Activated gamma-delta T cell treated with Interleukin-2 at 50 U/mL for 16 hours (primary cell): ENCODE results near the gene SYT14.
"Not testable (repeated sequence)": the region's sequence is repeated elsewhere in the genome, so short reads cannot be mapped to it uniquely, and the experiment has no call there.

Source experiments
- DNase-seq: peaks from one replicate; pipeline ENCODE4 v3.0.0-alpha.2; 2020

SYT14 gene

GRCh38 chr1:209937996-209938959 lies at the start of gene SYT14:
TSS of gene SYT14 (plus strand) at chr1:209938217. CDS start at chr1:209938265, 48 bp downstream.
- no peak for DNase-seq

GRCh38 chr1:209888291-209889076 lies 49.5 kb upstream of the SYT14 start:
- not testable (repeated sequence) for DNase-seq

GRCh38 chr1:209889077-209889418 lies 49.0 kb upstream of the SYT14 start:
- DNase-seq, result no peak

- no peak for DNase-seq
Measured at GRCh38 chr1:209890641-209891330, 47.2 kb upstream of the SYT14 start.

DNA sequence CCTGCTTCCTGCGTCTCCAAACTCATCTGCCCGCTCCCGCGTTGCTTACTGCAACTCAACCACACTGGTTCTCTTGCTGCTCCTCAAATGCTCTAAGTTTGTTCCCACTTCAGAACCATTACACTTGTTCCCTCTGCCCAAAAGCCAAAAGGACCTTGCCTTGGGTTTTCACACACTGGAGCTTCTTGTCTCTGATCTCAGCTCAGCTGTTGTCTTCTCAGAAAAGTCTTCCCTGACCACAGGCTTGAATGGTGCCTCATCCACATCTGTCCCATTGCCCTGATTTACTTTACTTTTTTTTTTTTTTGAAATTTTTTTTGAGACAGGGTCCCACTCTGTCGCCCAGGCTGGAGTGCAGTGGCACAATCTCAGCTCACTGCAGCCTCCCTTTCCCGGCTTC lies 44.3 kb upstream of the SYT14 start:
- no peak for DNase-seq

DNA sequence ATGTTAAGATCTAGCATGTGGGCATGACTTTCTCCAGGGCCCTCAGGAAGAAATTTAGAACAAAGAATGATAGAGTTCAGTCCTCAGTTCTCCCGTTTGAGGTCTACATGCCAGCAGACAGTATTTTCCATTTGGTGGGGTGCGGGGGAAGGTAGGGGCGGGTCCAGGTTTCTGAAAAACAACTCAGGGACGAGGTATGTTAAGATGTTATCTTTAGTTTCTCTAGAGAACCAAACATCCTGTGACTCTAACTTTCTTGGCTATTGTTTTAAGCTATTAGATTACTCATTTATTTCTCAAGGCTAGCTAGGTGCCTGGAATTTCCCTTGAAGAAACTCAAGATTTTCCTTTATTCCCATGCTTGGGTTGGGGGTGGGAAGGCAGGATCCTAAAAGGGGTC lies 42.3 kb upstream of the SYT14 start:
- DNase-seq, result no peak

GRCh38 chr1:209896346-209896745 lies 41.7 kb upstream of the SYT14 start:
- no peak for DNase-seq

DNA sequence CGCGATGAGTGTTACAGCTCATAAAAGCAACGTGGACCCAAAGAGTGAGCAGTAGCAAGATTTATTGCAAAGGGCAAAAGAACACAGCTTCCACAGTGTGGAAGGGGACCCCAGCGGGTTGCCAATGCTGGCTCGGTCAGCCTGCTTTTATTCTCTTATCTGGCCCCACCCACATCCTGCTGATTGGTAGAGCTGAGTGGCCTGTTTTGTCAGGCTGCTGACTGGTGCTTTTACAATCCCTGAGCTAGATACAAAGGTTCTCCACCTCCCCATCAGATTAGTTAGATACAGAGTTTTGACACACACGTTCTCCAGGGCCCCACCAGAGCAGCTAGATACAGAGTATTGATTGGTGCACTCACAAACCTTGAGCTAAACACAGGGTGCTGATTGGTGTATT lies 39.7 kb upstream of the SYT14 start:
- not testable (repeated sequence) for DNase-seq

DNA sequence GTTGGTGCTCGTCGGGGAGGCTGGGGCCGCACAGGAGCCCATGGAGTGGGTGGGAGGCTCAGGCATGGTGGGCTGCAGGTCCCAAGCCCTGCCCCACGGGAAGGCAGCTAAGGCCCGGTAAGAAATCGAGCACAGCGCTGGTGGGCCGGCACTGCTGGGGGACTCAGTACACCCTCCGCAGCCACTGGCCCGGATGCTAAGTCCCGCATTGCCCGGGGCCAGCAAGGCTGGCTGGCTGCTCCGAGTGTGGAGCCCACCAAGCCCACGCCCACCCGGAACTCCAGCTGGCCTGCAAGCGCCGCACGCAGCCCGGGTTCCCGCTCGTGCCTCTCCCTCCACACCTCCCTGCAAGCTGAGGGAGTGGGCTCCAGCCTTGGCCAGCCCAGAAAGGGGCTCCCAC lies 39.2 kb upstream of the SYT14 start:
- DNase-seq, result not testable (repeated sequence)

DNA sequence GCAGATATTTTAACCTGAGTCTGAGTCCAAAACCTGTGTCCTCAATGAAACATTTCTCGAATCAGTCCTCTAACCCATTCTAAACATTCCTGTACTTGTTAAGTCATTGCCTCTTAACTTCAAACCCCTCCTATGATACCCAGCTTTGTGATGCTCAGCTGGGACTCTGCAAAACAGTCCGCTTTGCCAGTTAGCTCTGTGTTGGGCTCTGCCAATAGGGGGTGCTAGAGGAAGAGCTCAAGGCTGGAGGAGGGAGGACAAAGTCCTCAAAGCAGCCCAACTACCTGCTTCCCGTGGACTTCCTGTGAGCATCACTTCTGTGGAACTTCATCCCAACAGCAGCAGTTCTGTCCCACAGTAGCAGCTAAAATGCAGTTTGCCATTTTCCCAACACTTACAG lies 38.1 kb upstream of the SYT14 start:
- DNase-seq, result no peak

DNA sequence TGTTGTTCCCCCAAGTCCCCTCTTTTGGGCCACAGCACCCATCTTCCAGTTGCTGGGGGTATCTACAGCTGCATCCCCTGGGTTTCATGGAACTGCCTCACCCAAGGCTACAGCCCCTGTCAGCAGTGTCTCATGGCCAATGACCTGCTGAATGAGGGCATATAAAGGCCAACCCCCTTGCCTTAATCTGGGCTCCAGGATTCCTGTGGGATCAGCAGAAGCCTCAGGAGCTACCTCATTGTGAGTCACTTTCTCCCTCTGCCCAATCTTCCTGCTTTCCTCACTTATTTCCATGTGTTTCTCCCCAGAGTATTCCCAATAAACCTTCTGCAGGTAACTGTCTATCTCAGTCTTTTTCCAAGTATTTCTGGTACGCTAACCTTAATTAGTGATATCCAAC lies 37.3 kb upstream of the SYT14 start:
- DNase-seq, result no peak

DNA sequence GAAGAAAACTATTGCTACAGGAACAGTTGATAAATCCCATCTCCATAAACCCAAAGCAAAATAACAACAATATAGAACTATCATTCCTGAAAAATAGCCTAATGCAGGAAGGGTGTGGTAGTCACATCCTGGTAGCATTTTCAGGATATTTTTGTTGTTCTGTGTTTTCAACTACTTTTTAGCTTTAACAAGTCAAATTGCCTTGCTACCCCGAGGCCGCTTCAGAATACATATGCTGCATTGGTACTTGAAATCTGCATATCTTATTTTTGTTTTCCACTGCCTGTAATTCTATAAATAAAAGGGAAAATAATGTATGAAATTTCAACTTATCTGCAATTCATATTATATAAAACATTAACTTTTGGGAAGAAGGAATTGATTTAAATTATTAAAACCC lies 36.8 kb upstream of the SYT14 start:
- no peak for DNase-seq

DNA sequence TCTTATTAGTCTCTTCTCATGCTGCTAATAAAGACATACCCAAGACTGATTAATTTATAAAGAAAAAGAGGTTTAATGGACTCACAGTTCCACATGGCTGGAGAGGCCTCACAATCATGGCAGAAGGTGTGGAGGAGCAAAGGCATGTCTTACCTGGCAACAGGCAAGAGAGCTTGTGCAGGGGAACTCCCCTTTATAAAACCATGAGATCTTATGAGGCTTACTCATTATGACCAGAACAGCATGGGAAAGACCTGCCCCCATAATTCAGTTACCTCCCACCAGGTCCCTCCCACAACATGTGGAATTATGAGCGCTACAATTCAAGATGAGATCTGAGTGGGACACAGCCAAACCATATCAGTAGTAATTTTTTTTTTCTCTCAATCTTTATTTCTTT lies 33.2 kb upstream of the SYT14 start:
- DNase-seq, result not testable (repeated sequence)

- no peak for DNase-seq
Measured at GRCh38 chr1:209911746-209912145, 26.3 kb upstream of the SYT14 start.

- DNase-seq, result no peak
Measured at GRCh38 chr1:209912306-209912705, 25.7 kb upstream of the SYT14 start.

GRCh38 chr1:209919637-209920036 lies 18.4 kb upstream of the SYT14 start:
- DNase-seq, result not testable (repeated sequence)

GRCh38 chr1:209920844-209921243 lies 17.2 kb upstream of the SYT14 start:
- DNase-seq, result no peak

DNA sequence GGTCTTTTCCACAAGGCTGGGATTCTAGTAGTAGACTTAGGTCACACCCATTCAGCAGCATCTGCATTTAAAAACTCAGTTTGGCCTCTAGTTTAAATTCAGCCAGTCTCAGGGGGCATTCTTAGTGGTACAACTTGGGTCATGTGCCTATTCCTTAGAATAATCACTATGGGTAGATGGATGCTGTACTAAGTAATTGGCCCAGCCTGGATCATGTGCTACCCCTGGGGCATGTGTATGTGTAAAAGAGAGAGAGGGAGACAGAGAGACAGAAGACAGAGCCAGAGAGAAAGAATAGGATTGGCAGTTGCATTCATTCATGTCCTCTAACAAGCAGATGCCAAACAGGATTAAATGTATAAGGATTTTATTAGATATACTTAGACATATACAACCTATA lies 13.6 kb upstream of the SYT14 start:
- no peak for DNase-seq

DNA sequence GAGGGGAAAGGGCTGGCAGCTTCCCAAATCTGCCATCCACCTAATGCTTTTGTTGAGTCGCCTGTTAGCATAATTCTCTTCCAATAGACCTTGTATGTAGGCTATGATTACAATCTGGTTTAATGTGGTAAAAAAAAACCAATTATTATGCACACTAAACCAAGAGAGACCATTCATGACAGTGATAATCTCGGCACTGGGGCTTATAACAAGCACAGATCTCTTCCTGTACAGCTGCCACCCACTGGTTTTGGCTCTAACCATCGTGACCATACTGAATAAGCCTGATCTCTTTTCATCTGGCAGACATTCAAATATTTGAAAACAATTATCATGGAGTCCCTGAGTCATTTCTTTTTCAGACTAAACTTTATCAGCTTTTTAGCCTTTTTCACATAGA lies 12.0 kb upstream of the SYT14 start:
- DNase-seq, result no peak

GRCh38 chr1:209927466-209927865 lies 10.6 kb upstream of the SYT14 start:
- DNase-seq, result no peak

DNA sequence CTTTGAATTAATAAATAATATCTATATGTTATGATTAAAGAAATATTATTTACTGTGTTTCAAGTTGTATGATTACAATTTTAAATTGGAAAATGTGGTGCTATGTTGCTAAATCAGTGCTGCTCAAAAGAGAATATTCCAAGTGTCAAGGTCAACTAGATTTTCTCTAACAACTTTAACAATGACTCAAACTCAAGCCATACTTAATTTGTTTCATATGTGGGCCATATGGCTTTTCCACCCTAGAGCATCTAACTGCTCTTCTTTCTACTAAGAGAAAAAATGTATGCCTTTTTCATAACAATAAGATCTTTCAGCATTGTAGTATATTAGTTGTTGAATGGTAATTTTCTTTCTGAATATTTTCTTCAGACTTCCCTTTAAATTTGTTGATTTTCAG lies 8.3 kb upstream of the SYT14 start:
- DNase-seq, result no peak

DNA sequence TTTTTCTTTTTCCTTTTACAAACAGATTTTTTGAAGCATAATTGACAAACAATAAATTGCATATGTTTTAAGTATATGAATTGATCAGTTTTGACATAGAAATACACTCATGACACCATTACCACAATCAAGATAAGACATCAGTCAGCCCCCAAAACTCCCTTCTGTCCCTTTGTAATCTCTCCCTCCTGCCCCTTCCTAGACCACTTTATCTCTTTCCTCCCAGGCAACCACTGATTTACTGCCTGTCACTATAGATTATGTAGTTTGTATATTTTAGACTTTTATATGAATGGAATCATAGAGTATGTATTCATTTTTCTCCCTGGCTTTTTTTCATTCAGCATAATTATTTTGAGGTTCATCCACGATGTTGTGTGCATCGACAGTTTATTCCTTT lies 6.9 kb upstream of the SYT14 start:
- no peak for DNase-seq

GRCh38 chr1:209936125-209936524 lies 1.9 kb upstream of the SYT14 start:
- DNase-seq, result no peak

- DNase-seq, result no peak
Measured at GRCh38 chr1:209945377-209945776, 7.4 kb downstream of the SYT14 start.
